Bronchial epithelial cell (primary cell): Measurements from ENCODE around the gene COL25A1. TPM values are rescaled to one million over a fixed set of nuclear protein-coding genes. Genes with fewer than 3 reads are reported as not detected.
A peak's percentile ranks its signal among the peaks of the same experiment; 100 is the strongest.

Experiments
- DNase-seq: peaks from one replicate; pipeline ENCODE4 v3.0.0-alpha.2; 2010; ENCODE audit warnings: low read depth
- FAIRE-seq: peaks from 2 replicates; lab custom pipeline; 2011; peaks lifted over from hg19 to GRCh38; lab: Jason Lieb, UNC
- H3K27me3 ChIP-seq: 2 replicates; pipeline ENCODE4 v1.5.1; 2011; ENCODE audit warnings: low read length; ENCODE audit not compliant: control insufficient read depth, insufficient read depth
- H3K36me3 ChIP-seq: 2 replicates; pipeline ENCODE4 v1.5.1; 2011; ENCODE audit warnings: low read length; ENCODE audit not compliant: control insufficient read depth, insufficient read depth
- H3K4me3 ChIP-seq: 2 replicates; pipeline ENCODE4 v1.5.1; 2011; ENCODE audit warnings: mild to moderate bottlenecking, low read depth, low read length, control low read depth
- total RNA-seq: library from RNA; depleted of rRNA; stranded (reverse); fragments of >200 nt; gene quantifications from 2 replicates; pipeline ENCODE4 v1.2.1, GENCODE V29; 2014
- TF ChIP-seq, protein P1 (sequence below): IDR thresholded peaks from 2 replicates; pipeline ENCODE4 v1.5.1; 2011; ENCODE audit warnings: mild to moderate bottlenecking, moderate library complexity, low read length, control low read depth, inconsistent platforms; ENCODE audit not compliant: insufficient read depth, severe bottlenecking

Gene COL25A1
- total RNA-seq, 1 donor from 2014 or later, result under 0.01 TPM

DNA sequence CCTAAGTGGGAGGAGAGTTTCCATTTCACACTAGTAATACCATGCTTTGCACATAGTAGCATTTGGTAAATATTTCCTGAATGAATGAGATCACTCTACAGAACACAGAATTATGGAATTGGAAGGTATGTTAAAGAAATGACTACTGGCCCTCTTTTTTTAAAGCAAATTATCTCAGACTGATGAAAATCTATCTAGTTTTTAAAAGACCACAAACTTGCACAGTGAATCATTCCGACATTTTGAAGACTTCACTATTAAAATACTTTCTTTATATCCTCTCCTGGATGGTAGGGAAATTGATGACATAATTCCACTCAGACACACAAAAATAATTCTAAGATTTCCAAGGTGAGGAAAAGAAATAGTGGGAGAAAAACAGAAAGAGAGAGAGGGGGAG, 471.2 kb downstream of the COL25A1 start:
- DNase-seq, result no peak
- Histone ChIP-seq H3K27me3 (peaks cover 2% of the 10 kb centered on the region), H3K4me3 (no peak overlapping the region), H3K36me3 (no peaks in the 10 kb centered on the region)
- FAIRE-seq, result no peak
- TF ChIP-seq, protein P1, sequence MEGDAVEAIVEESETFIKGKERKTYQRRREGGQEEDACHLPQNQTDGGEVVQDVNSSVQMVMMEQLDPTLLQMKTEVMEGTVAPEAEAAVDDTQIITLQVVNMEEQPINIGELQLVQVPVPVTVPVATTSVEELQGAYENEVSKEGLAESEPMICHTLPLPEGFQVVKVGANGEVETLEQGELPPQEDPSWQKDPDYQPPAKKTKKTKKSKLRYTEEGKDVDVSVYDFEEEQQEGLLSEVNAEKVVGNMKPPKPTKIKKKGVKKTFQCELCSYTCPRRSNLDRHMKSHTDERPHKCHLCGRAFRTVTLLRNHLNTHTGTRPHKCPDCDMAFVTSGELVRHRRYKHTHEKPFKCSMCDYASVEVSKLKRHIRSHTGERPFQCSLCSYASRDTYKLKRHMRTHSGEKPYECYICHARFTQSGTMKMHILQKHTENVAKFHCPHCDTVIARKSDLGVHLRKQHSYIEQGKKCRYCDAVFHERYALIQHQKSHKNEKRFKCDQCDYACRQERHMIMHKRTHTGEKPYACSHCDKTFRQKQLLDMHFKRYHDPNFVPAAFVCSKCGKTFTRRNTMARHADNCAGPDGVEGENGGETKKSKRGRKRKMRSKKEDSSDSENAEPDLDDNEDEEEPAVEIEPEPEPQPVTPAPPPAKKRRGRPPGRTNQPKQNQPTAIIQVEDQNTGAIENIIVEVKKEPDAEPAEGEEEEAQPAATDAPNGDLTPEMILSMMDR, result no peak

DNA sequence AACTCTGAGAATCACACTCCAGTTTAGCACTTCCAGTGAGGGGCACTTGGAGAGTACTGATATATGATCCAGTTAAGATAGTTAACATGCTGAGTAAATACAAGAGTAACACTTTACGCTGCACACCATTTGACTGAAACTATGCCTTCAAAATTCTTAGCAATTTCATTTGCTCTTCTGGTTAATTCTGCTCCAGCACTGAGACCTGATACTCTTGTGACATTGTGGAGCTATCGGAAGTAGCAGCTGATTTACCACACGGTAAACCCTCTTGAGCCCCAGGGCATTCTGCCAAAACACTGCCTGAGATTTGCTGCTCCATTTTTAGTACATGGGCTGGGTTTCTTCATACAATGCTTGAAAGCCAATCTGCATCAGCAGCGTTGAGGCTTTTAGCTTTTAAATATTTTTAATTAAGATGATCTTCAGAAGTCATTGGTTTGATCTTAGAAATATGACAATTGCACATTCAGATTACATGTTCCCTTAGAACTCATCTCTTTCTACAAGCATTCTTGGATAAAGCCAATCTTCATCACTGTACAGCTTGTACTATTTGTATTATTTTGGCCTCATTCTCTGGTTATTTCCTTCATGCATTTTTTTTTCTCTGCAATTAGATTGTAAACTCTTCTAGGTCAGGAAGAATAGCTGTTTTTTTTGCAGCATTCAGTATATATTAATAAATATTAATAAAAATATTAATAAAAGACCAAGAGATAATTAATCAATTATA, 471.8 kb downstream of the COL25A1 start:
- Histone ChIP-seq H3K27me3 (peaks cover 2% of the 10 kb centered on the region), H3K36me3 (no peaks in the 10 kb centered on the region), H3K4me3 (no peak overlapping the region)
- DNase-seq, result peak; percentile 40
- no peak for FAIRE-seq
- TF ChIP-seq, protein P1, result no peak

- FAIRE-seq, result no peak
Measured at GRCh38 chr4:108829966-108830492, 472.4 kb downstream of the COL25A1 start.

GRCh38 chr4:108828620-108829019, 473.8 kb downstream of the COL25A1 start:
- no peak for FAIRE-seq
- TF ChIP-seq, protein P1, result no peak
- H3K4me3 ChIP-seq, result no peak overlapping the region
- H3K27me3 ChIP-seq, result peaks cover 3% of the 10 kb centered on the region
- no peak for DNase-seq
- no peaks in the 10 kb centered on the region for H3K36me3 ChIP-seq

More at GRCh38 chr4:108829966-108830492, 472.4 kb downstream of the COL25A1 start:
- H3K27me3 ChIP-seq, result peaks cover 2% of the 10 kb centered on the region
- no peak overlapping the region for H3K4me3 ChIP-seq
- TF ChIP-seq, protein P1, result no peak
- no peaks in the 10 kb centered on the region for H3K36me3 ChIP-seq
- DNase-seq, result no peak

GRCh38 chr4:108825737-108826136, 476.7 kb downstream of the COL25A1 start:
- TF ChIP-seq, protein P1, result no peak
- no peak overlapping the region for H3K4me3 ChIP-seq
- no peak for DNase-seq
- no peak for FAIRE-seq
- H3K27me3 ChIP-seq, result peaks cover 3% of the 10 kb centered on the region
- no peaks in the 10 kb centered on the region for H3K36me3 ChIP-seq
